AG04450 (cell line): ENCODE data around the gene ANTXRL. TPM values are rescaled to one million over a fixed set of nuclear protein-coding genes. Genes with fewer than 3 reads are reported as not detected.
"Not testable (repeated sequence)": the region's sequence is repeated elsewhere in the genome, so short reads cannot be mapped to it uniquely, and the experiment has no call there.

Source experiments
- CTCF ChIA-PET: fragments of 300-600, 350-600 bp; formaldehyde crosslinking; extraction: SDS; loops from one replicate; lab custom pipeline; 2022; ENCODE audit warnings: antibody characterized with exemption, inconsistent platforms; lab: Charles Lee
- POLR2A ChIA-PET: fragments of 350-600 bp; formaldehyde crosslinking; extraction: SDS; loops from one replicate; lab custom pipeline; 2021; ENCODE audit warnings: antibody characterized with exemption, inconsistent platforms; lab: Yijun Ruan, JAX
- DNase-seq: peaks from one replicate; pipeline ENCODE4 v3.0.0-alpha.2; 2011; ENCODE audit warnings: low read depth, low spot score
- H3K27ac ChIP-seq: one replicate; pipeline ENCODE4 v1.5.1; 2012; ENCODE audit warnings: low read depth, low read length, control low read depth
- H3K27me3 ChIP-seq: one replicate; pipeline ENCODE4 v1.6.0; 2012; ENCODE audit warnings: low read length; ENCODE audit not compliant: control insufficient read depth, insufficient read depth
- H3K4me3 ChIP-seq: 2 replicates; pipeline ENCODE4 v1.5.1; 2011; ENCODE audit warnings: mild to moderate bottlenecking, low read depth, low read length, control low read depth
- H3K9me3 ChIP-seq: 2 replicates; pipeline ENCODE4 v1.5.1; 2012; ENCODE audit warnings: low read length; ENCODE audit not compliant: control insufficient read depth, insufficient read depth
- CTCF ChIP-seq: IDR thresholded peaks from 2 replicates; pipeline ENCODE4 v1.5.1; 2011; ENCODE audit warnings: low read depth, low read length, control low read depth, inconsistent platforms
- polyA plus RNA-seq: library from polyadenylated mRNA; depleted of rRNA; stranded (reverse); fragments of >200 nt; gene quantifications from 2 replicates; pipeline ENCODE4 v1.2.3, GENCODE V29; 2011

Gene ANTXRL
- polyA plus RNA-seq, 1 experiment = not detected

GRCh38 chr10:46268076-46268881, 18.5 kb upstream of the ANTXRL start:
- no peak for TF ChIP-seq CTCF
- Histone ChIP-seq H3K27me3 (no peaks in the 10 kb centered on the region), H3K4me3 (no peak overlapping the region), H3K9me3 (no peaks in the 10 kb centered on the region; the same call in 1 of the 2 replicates), H3K27ac (no peak overlapping the region)
- DNase-seq = no peak
- POLR2A ChIA-PET = no interaction called here
- CTCF ChIA-PET = interaction anchor here (1.4 kb wide), 1 partner anchor 14 kb away, joined by 3 read pairs; no protein-coding TSS in a partner anchor

GRCh38 chr10:46269554-46270053, 17.2 kb upstream of the ANTXRL start:
- H3K9me3 ChIP-seq, H3K27me3 ChIP-seq, DNase-seq, H3K4me3 ChIP-seq, H3K27ac ChIP-seq: not testable (repeated sequence)
- ChIA-PET CTCF (interaction anchor here (1.4 kb wide), 1 partner anchor 13 kb away, joined by 3 read pairs; no protein-coding TSS in a partner anchor), POLR2A (interaction anchor here (0.6 kb wide), 1 partner anchor 102 kb away, joined by 3 read pairs; no protein-coding TSS in a partner anchor)

DNA sequence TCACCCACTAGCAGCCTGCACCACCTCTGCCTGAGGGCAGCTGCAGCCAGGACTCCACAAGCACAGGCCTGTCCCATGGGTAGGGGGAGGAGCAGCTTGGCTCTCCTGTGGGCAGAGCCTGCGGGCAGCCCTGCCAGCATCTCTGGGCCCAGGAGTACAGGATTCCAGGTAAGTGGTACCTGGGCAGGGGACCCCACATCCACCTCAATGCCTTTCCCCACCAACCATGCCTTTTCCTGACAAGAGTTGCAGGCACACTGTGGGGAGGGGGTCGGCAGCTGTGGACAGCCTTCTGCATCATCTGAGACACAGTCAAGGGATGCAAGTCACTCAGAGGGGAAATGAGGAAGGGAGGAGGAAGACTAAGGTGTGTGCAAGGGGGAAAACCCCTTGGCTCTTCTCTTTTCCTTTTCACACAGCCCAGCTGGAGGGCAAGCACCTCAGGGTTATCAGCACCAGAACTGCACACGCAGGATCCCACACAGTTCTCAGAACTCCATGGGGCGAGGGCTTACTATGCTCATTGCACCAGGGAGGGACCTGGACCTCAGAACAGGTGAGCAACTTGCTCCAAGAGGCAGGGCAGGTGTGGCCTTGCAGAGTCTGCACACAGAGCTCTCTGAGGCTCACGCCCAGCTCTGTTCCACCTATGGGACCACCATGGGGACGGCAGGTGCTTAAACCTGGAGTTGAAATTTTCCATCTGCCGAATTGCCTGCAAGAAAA, 16.5 kb upstream of the ANTXRL start:
- CTCF ChIA-PET = no interaction called here
- H3K9me3 ChIP-seq = no peaks in the 10 kb centered on the region; the same call in 1 of the 2 replicates

GRCh38 chr10:46270963-46271530, 15.8 kb upstream of the ANTXRL start:
- H3K27ac ChIP-seq, H3K4me3 ChIP-seq, CTCF ChIA-PET, POLR2A ChIA-PET, H3K9me3 ChIP-seq, DNase-seq, H3K27me3 ChIP-seq: not testable (repeated sequence)

More for the DNA sequence above, 16.5 kb upstream of the ANTXRL start:
- Histone ChIP-seq H3K4me3 (no peak overlapping the region), H3K27ac (no peak overlapping the region), H3K27me3 (no peaks in the 10 kb centered on the region)
- TF ChIP-seq CTCF = no peak
- POLR2A ChIA-PET = no interaction called here
- no peak for DNase-seq

GRCh38 chr10:46271795-46272499, 14.8 kb upstream of the ANTXRL start:
- H3K27ac ChIP-seq, H3K9me3 ChIP-seq, H3K4me3 ChIP-seq, CTCF ChIA-PET, DNase-seq, H3K27me3 ChIP-seq, POLR2A ChIA-PET: not testable (repeated sequence)

DNA sequence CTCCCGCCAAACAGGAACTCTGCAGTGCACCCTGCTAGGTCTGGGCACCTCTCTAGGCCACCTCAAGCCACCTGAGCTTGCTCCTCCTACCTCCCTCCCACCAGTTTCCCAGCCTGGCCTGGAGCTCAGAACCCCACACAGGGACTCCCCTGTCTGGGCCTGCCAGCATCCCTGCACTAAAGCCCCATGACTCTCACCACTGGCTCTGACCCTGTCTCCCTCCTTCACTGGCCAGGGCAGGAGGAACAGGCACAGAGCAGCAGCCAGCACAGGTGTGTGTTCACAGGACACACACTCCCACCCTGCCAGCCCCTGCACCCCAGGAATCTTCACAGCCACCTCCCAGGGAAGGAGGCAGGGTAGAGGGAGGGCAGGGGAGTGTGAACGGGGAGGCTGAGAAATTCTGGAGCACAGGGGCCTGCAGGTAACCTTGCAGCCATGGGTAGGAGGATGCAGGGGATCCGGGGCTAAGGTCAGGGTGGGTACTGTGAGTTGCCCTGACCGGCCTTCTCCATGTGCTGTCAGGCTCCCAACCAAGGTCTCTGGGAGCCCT, 13.9 kb upstream of the ANTXRL start:
- no peak for DNase-seq
- Histone ChIP-seq H3K4me3 (no peak overlapping the region), H3K27ac (no peak overlapping the region), H3K9me3 (no peaks in the 10 kb centered on the region), H3K27me3 (peaks cover 2% of the 10 kb centered on the region)
- POLR2A ChIA-PET = no interaction called here
- CTCF ChIA-PET = no interaction called here
- TF ChIP-seq CTCF = no peak
